Panc1 (cell line): Measurements from ENCODE around the gene TPD52L1. TPM values are rescaled to one million over a fixed set of nuclear protein-coding genes. Genes with fewer than 3 reads are reported as not detected.

ENCODE experiments used
- ATAC-seq: fragments of 200-7000 bp; cut with Tn5 transposase; 2 replicates; pipeline ENCODE4 v1.9.1; 2020; ENCODE audit warnings: mild to moderate bottlenecking, moderate library complexity
- BruUV-seq: library from RNA; stranded (reverse); fragments of 400-500 nt; replicated peaks from 2 replicates; lab custom pipeline; 2021; lab: Mats Ljungman, UMichigan
- CTCF ChIA-PET: fragments of 300-600 bp; sonication (Branson Sonifier 250); formaldehyde crosslinking; loops from one replicate; lab custom pipeline; 2022; ENCODE audit warnings: antibody characterized with exemption; lab: Charles Lee
- POLR2A ChIA-PET: fragments of 300-600 bp; sonication (Branson Sonifier 250); formaldehyde crosslinking; loops from one replicate; lab custom pipeline; 2022; ENCODE audit warnings: antibody characterized with exemption; lab: Charles Lee
- DNase-seq: peaks from one replicate; pipeline ENCODE4 v3.0.0-alpha.2; 2010; ENCODE audit warnings: low read depth, low spot score
- H3K27ac ChIP-seq: 2 replicates; pipeline ENCODE4 v1.5.1; 2011; ENCODE audit warnings: mild to moderate bottlenecking, low read length, inconsistent platforms
- H3K27me3 ChIP-seq: fragments of 200-500 bp; sonication (Bioruptor generic); 2 replicates; pipeline ENCODE4 v1.6.0; 2014; ENCODE audit warnings: low read length, inconsistent platforms; ENCODE audit not compliant: control insufficient read depth, insufficient read depth
- H3K36me3 ChIP-seq: fragments of 200-500 bp; sonication (Bioruptor generic); 2 replicates; pipeline ENCODE4 v1.5.1; 2014; ENCODE audit warnings: inconsistent platforms, mild to moderate bottlenecking, low read length, moderate library complexity; ENCODE audit not compliant: control insufficient read depth, insufficient read depth
- H3K4me1 ChIP-seq: 2 replicates; pipeline ENCODE4 v1.5.1; 2011; ENCODE audit warnings: inconsistent platforms, mild to moderate bottlenecking, low read length, moderate library complexity; ENCODE audit not compliant: control insufficient read depth, insufficient read depth
- H3K4me3 ChIP-seq, 2 experiments: 2 replicates each; pipeline ENCODE4 v1.5.1; 2011 to 2012; ENCODE audit warnings: low read depth in 2 of 2, low read length in 2 of 2, mild to moderate bottlenecking in 2 of 2, inconsistent platforms in 1 of 2, moderate library complexity in 1 of 2
- H3K9me3 ChIP-seq: fragments of 200-500 bp; sonication (Bioruptor generic); 2 replicates; pipeline ENCODE4 v1.5.1; 2014; ENCODE audit warnings: low read depth, mild to moderate bottlenecking, inconsistent platforms, low read length, moderate library complexity; ENCODE audit not compliant: control insufficient read depth, insufficient read depth
- CTCF ChIP-seq: fragments of 450-650 bp; IDR thresholded peaks from 2 replicates; pipeline ENCODE4 v1.5.1; 2017; ENCODE audit warnings: mild to moderate bottlenecking
- POLR2AphosphoS5 ChIP-seq: IDR thresholded peaks from 2 replicates; pipeline ENCODE4 v1.6.1; 2012; ENCODE audit warnings: mild to moderate bottlenecking, low read depth, low read length, moderate library complexity
- REST ChIP-seq, 2 experiments: IDR thresholded peaks; 2 replicates each; pipeline ENCODE4 v1.6.1; 2011 to 2012; ENCODE audit warnings: low read depth in 2 of 2, control low read depth in 1 of 2, low read length in 1 of 2, mild to moderate bottlenecking in 1 of 2, moderate library complexity in 1 of 2; ENCODE audit not compliant: insufficient read depth in 1 of 2
- SIN3A ChIP-seq: IDR thresholded peaks from 2 replicates; pipeline ENCODE4 v1.6.1; 2012; ENCODE audit warnings: low read depth, mild to moderate bottlenecking, low read length, moderate library complexity, borderline replicate concordance; ENCODE audit not compliant: insufficient read depth
- TCF7L2 ChIP-seq: IDR thresholded peaks from 2 replicates; pipeline ENCODE4 v1.6.1; 2011; ENCODE audit warnings: mild to moderate bottlenecking, low read depth, low read length, inconsistent platforms
- in situ Hi-C: cut with HindIII; loops from 2 replicates; pipeline ENCODE4 v1.10.0; 2016; ENCODE audit warnings: low sequenced_read_pairs, low pct_unique_long_range_greater_than_20kb
- intact Hi-C: fragments of 100-400 bp; cut with micrococcal nuclease; formaldehyde crosslinking; loops from one replicate; pipeline ENCODE4 v1.10.0; 2022; ENCODE audit not compliant: unreplicated experiment
- total RNA-seq: library from RNA; stranded (reverse); gene quantifications from one replicate; pipeline ENCODE4 v1.2.1, GENCODE V29; 2021; ENCODE audit not compliant: unreplicated experiment

The TPD52L1 gene
- total RNA-seq, 1 experiment from 2014 or later: 2.9 TPM

GRCh38 chr6:125198398-125198937, 44.9 kb downstream of the TPD52L1 start:
- H3K27ac ChIP-seq: no peak overlapping the region
- peaks cover 7% of the 10 kb centered on the region; the same call in 1 of the 2 replicates for H3K27me3 ChIP-seq
- no peaks in the 10 kb centered on the region for H3K36me3 ChIP-seq
- no peak for DNase-seq
- BruUV-seq: no TSS peak
- intact Hi-C loops: no loop called here
- TF ChIP-seq REST (IDR thresholded peaks at IDR 0.05; ENCODE audit: insufficient read depth in 1 of 2, low read depth in 2 of 2, low read length in 1 of 2) (no peak), TCF7L2 (no peak), POLR2AphosphoS5 (no peak), CTCF (no peak)
- H3K9me3 ChIP-seq: no peaks in the 10 kb centered on the region
- ChIA-PET POLR2A (no interaction called here), CTCF (interaction anchor here (0.6 kb wide), 1 partner anchor 1828 kb away, joined by 7 read pairs; no protein-coding TSS in a partner anchor)
- in situ Hi-C loops: no loop called here
- ATAC-seq: no peak
- no peak overlapping the region for H3K4me3 ChIP-seq
- H3K4me1 ChIP-seq: 0 out of 2 replicates have a peak, but pooled peaks cover 4% of the 10 kb centered on the region

- H3K27me3 ChIP-seq: peaks cover 7% of the 10 kb centered on the region; the same call in 1 of the 2 replicates
- TF ChIP-seq CTCF (no peak), SIN3A (no peak), REST (IDR thresholded peaks at IDR 0.05; ENCODE audit: insufficient read depth in 1 of 2, low read depth in 2 of 2, low read length in 1 of 2) (no peak), POLR2AphosphoS5 (no peak), TCF7L2 (no peak)
- POLR2A ChIA-PET: no interaction called here
- no peaks in the 10 kb centered on the region for H3K9me3 ChIP-seq
- ATAC-seq (no peak), DNase-seq (no peak)
- in situ Hi-C loops: no loop called here
- intact Hi-C loops: no loop called here
- no TSS peak for BruUV-seq
- H3K4me1 ChIP-seq: 0 out of 2 replicates have a peak, but pooled peaks cover 4% of the 10 kb centered on the region
- H3K36me3 ChIP-seq: no peaks in the 10 kb centered on the region
- no peak overlapping the region for H3K4me3 ChIP-seq
- H3K27ac ChIP-seq: no peak overlapping the region
- CTCF ChIA-PET: no interaction called here
These were observed 47.4 kb downstream of the TPD52L1 start for GRCh38 chr6:125200941-125201340.
